Hepatocyte (in vitro differentiated cells): ENCODE results near the gene CLTCL1. TPM values are rescaled to one million over a fixed set of nuclear protein-coding genes. Genes with fewer than 3 reads are reported as not detected.

Source experiments
- DNase-seq: peaks from one replicate; pipeline ENCODE4 v3.0.0-alpha.2; 2016; ENCODE audit warnings: low spot score
- H2AFZ ChIP-seq: fragments of 200-600 bp; sonication (generic); 2 replicates; pipeline ENCODE4 v1.6.0; 2016; ENCODE audit warnings: antibody characterized with exemption, mild to moderate bottlenecking
- H3K27ac ChIP-seq: fragments of 200-600 bp; sonication (generic); 2 replicates; pipeline ENCODE4 v1.5.1; 2016; ENCODE audit warnings: mild to moderate bottlenecking
- H3K27me3 ChIP-seq: fragments of 200-600 bp; sonication (generic); 2 replicates; pipeline ENCODE4 v1.6.1; 2016
- H3K36me3 ChIP-seq: fragments of 200-600 bp; sonication (generic); replicated peaks from 2 replicates; pipeline ENCODE4 v1.5.1; 2016; ENCODE audit warnings: low read depth; ENCODE audit not compliant: insufficient read depth
- H3K4me1 ChIP-seq: fragments of 200-600 bp; sonication (generic); 2 replicates; pipeline ENCODE4 v1.5.1; 2016; ENCODE audit warnings: mild to moderate bottlenecking, moderate library complexity; ENCODE audit not compliant: insufficient read depth
- H3K4me2 ChIP-seq: fragments of 200-600 bp; sonication (generic); 2 replicates; pipeline ENCODE4 v1.6.0; 2016
- H3K4me3 ChIP-seq: fragments of 200-600 bp; sonication (generic); 2 replicates; pipeline ENCODE4 v1.5.1; 2016; ENCODE audit warnings: mild to moderate bottlenecking
- H3K79me2 ChIP-seq: fragments of 200-600 bp; sonication (generic); 2 replicates; pipeline ENCODE4 v1.6.0; 2017; ENCODE audit warnings: mild to moderate bottlenecking
- H3K9me2 ChIP-seq: fragments of 200-600 bp; sonication (generic); replicated peaks from 2 replicates; pipeline ENCODE4 v1.6.0; 2017; ENCODE audit warnings: mild to moderate bottlenecking; ENCODE audit not compliant: insufficient read depth
- H3K9me3 ChIP-seq: fragments of 200-600 bp; sonication (generic); 2 replicates; pipeline ENCODE4 v1.5.1; 2016; ENCODE audit warnings: low read depth, mild to moderate bottlenecking
- H4K20me1 ChIP-seq: fragments of 200-600 bp; sonication (generic); 2 replicates; pipeline ENCODE4 v1.6.0; 2016; ENCODE audit warnings: mild to moderate bottlenecking; ENCODE audit not compliant: insufficient read depth, poor library complexity, severe bottlenecking
- CTCF ChIP-seq: fragments of 200-600 bp; sonication (generic); IDR thresholded peaks from 2 replicates; pipeline ENCODE4 v1.5.1; 2016; ENCODE audit warnings: antibody characterized with exemption, mild to moderate bottlenecking; ENCODE audit not compliant: poor library complexity
- EZH2 ChIP-seq: fragments of 200-600 bp; sonication (generic); IDR thresholded peaks from 2 replicates; pipeline ENCODE4 v1.6.1; 2016; ENCODE audit warnings: antibody characterized with exemption, mild to moderate bottlenecking, borderline replicate concordance
- EZH2phosphoT487 ChIP-seq: fragments of 200-600 bp; sonication (generic); IDR thresholded peaks from one replicate; pipeline ENCODE4 v1.6.1; 2018; ENCODE audit warnings: antibody characterized with exemption, mild to moderate bottlenecking, low read depth, moderate library complexity; ENCODE audit not compliant: unreplicated experiment, severe bottlenecking
- WGBS: methylation state at CpG from one replicate; pipeline ENCODE4 v1.1.6; 2016; ENCODE audit warnings: low lambda C conversion rate; ENCODE audit errors: missing lambda C conversion rate; 5-methylcytosine and 5-hydroxymethylcytosine counted together
- polyA plus RNA-seq: library from polyadenylated mRNA; unstranded; fragments of >200 nt; fragmentation: Nextera tagmentation; extraction: Ambion mirVana; gene quantifications from 2 replicates; pipeline ENCODE4 v1.2.1, GENCODE V29; 2016
- total RNA-seq: library from RNA; depleted of rRNA; stranded (reverse); fragments of >200 nt; gene quantifications from 2 replicates; pipeline ENCODE4 v1.2.3, GENCODE V29; 2014

CLTCL1 gene
- total and polyA plus RNA-seq, 2 experiments from 2014 or later, result 2.2 to 3.7 TPM

GRCh38 chr22:19138217-19139000 lies 153.1 kb downstream of the CLTCL1 start:
- Histone ChIP-seq H3K79me2 (peaks cover 4% of the 10 kb centered on the region), H3K4me1 (no peaks in the 10 kb centered on the region), H3K36me3 (no peaks in the 10 kb centered on the region), H3K9me3 (no peaks in the 10 kb centered on the region), H4K20me1 (no peaks in the 10 kb centered on the region), H3K27ac (no peak overlapping the region), H2AFZ (no peak overlapping the region), H3K4me3 (no peak overlapping the region), H3K9me2 (no peaks in the 10 kb centered on the region), H3K4me2 (no peak overlapping the region), H3K27me3 (no peaks in the 10 kb centered on the region)
- DNase-seq, result no peak
- no peak for TF ChIP-seq CTCF
- no peak for TF ChIP-seq EZH2phosphoT487
- TF ChIP-seq EZH2, result no peak
- 96% methylated on average over 15 of the region's 15 CpGs for WGBS

- 96% methylated on average over 10 of the region's 11 CpGs for WGBS
- Histone ChIP-seq H3K36me3 (no peaks in the 10 kb centered on the region), H3K4me2 (no peak overlapping the region), H2AFZ (no peak overlapping the region), H3K4me1 (no peaks in the 10 kb centered on the region), H3K4me3 (no peak overlapping the region), H4K20me1 (no peaks in the 10 kb centered on the region), H3K9me3 (no peaks in the 10 kb centered on the region), H3K9me2 (no peaks in the 10 kb centered on the region), H3K27ac (no peak overlapping the region), H3K27me3 (no peaks in the 10 kb centered on the region), H3K79me2 (no peaks in the 10 kb centered on the region)
- DNase-seq, result no peak
- no peak for TF ChIP-seq EZH2
- no peak for TF ChIP-seq EZH2phosphoT487
- no peak for TF ChIP-seq CTCF
These were observed 153.9 kb downstream of the CLTCL1 start for GRCh38 chr22:19137384-19138216.

- Histone ChIP-seq H4K20me1 (no peaks in the 10 kb centered on the region), H3K4me2 (no peak overlapping the region), H3K9me2 (no peaks in the 10 kb centered on the region), H3K4me3 (no peak overlapping the region), H3K36me3 (no peaks in the 10 kb centered on the region), H2AFZ (no peak overlapping the region), H3K79me2 (no peaks in the 10 kb centered on the region), H3K27ac (no peak overlapping the region), H3K27me3 (no peaks in the 10 kb centered on the region), H3K4me1 (no peaks in the 10 kb centered on the region), H3K9me3 (no peaks in the 10 kb centered on the region)
- TF ChIP-seq EZH2 (no peak), CTCF (no peak), EZH2phosphoT487 (no peak)
- no peak for DNase-seq
- 98% methylated on average over 10 of the region's 10 CpGs for WGBS
These were observed 154.6 kb downstream of the CLTCL1 start for GRCh38 chr22:19136915-19137314.
